NB4 (cell line): ENCODE measurements around the gene WDR5.

Source experiments
- CTCF ChIP-seq: IDR thresholded peaks from one replicate; pipeline ENCODE4 v1.5.1; 2012; ENCODE audit warnings: low read depth, low read length
- MAX ChIP-seq: IDR thresholded peaks from 2 replicates; pipeline ENCODE4 v1.6.1; 2011; ENCODE audit warnings: low read depth, low read length
- MYC ChIP-seq: IDR thresholded peaks from 2 replicates; pipeline ENCODE4 v1.6.1; 2011; ENCODE audit warnings: low read depth, low read length

GRCh38 chr9:134145262-134145661 is 9.4 kb downstream of the WDR5 start:
- TF ChIP-seq CTCF = no peak
- no peak for TF ChIP-seq MAX
- TF ChIP-seq MYC = no peak
